SK-N-DZ (cell line): ENCODE data around the gene PSME3.

Experiments
- DNase-seq: peaks from one replicate; pipeline ENCODE4 v3.0.0-alpha.2; 2015; ENCODE audit warnings: low spot score

The PSME3 gene

GRCh38 chr17:42814633-42815399 lies 18.4 kb upstream of the PSME3 start:
- DNase-seq, result no peak

DNA sequence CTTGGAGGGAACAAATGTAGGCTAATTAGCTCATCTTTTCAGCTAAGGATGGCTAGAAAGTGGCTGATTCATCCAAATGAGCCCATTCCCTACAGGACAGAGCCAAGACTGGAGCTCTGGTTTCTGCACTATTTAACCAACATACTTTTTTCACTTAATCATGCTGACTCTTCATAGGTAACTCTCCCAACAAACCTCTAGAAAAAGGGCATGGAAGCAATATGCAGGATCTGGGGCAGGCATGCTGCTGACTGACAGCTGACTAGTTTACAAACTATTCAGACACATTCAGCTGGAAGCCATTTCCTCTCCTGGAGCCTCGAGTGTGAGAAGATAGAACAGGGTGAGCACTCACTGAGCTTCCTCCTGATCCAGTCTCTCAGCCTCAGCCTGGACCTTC lies 15.3 kb upstream of the PSME3 start:
- DNase-seq, result no peak

DNA sequence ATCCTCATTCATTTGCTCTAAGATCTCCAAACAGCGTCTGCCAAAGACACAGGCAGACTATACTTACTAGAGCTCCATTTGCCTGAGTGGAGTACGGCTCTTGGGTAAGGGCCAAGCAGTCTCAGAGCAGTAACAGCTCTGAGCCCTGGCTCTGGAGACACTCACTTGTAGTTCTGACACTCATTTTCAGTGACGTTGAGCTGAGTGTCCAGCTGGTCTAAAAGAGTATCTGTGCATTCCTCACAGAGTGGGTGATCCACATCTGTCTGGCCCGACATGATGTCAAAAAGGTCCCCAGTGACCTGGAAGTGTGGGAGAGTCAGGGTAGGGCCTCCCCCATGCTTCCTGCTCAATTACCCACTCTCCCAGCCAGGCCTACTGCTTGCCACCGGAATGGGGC lies 14.8 kb upstream of the PSME3 start:
- DNase-seq, result no peak

DNA sequence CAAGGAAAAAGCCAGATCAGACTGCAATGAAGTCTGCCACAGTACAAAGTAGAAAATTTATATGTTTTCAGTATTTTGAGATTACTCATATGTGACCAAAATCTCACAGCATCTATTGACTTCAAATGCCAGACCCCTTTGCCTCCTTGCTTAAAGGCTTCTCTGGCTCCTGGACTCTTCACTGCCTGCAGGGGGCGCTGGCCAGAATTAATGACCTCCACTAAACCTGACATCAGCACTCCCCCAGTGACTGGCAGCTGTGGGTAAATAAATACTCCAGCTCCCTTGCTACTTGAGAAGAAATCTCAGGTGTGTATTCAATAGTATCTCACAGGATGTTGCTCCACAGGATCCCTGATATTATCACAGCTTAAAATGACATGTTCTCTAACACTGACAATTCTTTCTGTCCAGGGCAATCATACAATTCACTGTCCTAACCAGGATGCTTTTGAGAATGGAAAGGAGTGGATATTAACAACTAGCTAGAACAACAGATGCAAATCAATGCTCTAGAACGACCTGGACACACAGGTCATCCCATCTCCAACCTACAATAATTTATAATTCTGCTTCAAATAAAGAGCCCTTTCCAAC lies 13.2 kb upstream of the PSME3 start:
- DNase-seq, result peak; percentile 62

- DNase-seq, result no peak
Measured at GRCh38 chr17:42821176-42821575, 12.0 kb upstream of the PSME3 start.

DNA sequence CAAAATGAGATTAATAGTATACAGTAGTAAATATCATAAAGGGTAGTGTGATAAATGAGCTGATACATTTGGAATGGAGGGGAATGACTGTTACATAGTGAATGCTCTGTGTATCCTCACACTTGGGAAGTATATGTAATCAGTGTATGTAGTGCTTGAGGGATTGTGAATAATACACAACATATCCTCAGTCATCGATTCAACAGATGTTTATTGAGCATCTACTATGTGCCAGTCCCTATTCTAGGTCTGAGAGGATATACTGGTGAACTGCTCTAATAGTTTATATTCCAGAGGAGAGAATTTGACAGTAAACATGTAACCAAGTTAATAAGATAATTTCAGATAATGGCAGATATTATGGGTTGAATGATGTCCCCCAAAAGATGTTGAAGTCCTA lies 5.7 kb upstream of the PSME3 start:
- no peak for DNase-seq

DNA sequence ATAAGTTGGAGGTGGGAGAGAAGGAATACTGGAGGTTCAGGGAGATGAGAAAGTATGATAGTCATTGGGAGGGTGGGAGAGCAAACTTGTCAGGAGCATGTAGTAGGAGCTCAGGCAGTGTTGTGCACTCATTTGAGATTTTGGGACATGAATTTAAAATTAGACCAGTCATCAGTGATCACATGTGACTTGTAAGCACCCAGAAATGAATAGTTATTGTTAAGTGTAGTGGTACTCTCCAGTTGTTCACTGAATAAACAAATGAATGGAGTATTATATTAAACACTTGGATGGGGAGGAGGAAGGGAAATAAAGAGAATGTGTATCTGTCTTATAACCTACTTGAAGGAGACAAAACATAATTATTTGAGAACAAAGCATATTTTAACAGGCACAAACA lies 2.2 kb upstream of the PSME3 start:
- DNase-seq, result no peak

DNA sequence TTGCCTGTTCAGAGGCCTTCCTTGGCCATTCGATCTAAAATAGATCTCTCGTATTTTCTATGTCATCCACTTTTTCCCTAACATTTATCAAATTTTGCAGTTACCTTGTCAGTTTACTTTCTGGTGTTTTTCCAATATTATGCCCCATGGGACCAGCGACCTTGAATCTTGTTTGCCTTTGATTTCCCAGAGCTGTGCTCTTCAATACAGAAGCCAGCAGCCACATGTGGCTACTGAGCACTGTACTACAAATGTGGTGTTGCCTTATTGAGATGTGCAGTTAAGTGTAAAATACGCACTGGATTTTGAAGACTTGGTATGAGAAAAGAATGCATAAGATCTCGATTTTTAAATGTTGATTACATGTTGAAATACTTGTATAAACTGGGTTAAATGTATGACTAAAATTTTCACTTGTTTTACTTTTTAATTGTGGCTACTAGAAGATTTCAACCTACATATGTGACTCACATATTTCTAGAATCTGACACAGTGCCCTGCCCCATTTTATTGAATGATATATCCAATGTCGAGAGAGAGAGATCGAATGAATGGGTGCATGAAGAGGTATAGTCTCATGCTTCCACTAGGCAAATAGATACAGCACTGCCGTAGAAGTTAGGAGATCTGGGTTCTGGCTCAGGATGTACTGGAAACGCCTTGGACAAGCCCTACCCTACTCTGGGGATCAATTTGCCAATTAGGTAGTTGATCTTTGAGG lies 824 bp upstream of the PSME3 start:
- no peak for DNase-seq

GRCh38 chr17:42833767-42834422 lies 698 bp downstream of the PSME3 start:
- DNase-seq, result no peak

DNA sequence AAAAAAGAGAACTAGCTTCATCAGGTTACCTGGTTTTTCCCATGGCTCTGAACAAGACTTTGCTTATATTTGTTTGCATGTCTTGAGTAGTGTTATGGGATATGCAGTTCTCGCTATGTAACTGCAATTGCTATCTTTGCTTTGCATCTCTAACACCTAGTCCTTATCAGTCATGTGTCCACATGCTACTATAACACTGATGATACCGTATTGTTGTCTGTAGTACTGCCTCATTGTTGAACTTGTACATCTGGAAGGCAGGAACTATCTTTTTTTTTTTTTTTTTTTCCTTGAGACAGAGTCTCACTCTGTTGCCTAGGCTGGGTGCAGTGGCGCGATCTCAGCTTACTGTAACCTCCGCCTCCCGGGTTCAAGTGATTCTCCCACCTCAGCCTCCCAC lies 2.5 kb downstream of the PSME3 start:
- no peak for DNase-seq

DNA sequence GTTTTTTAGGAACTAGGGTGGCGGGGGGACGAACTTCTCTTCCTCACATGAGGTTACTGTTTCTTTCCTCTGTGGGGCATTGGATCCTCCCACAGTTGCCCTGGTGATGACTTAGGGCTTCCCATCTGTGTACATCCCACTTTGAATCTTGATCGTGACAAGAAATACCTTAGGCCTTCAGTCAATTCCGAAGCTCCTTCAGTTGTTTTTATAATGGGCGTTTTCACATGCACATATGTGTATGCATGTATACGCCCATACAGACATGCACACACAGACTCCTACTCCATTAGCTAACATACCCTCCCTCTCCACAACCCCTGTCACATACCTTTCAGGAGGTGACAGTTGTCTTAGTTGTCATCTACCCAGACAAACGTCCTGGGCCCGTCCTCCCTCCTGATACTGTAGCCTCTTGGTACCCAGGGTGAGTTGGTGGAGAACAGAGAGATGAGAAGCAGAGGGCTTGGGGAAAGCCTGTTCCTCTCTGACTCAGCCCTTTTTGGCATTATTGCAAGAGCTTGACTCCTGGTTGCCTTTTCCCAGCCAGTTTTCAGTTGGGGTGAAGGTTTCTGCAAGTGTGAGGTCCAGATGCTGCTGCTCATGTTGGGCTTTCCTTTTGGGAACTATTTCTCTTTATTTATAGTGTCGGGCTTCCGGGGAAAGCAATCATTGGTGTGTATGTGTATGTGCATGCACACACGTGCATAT lies 8.9 kb downstream of the PSME3 start:
- DNase-seq, result no peak

DNA sequence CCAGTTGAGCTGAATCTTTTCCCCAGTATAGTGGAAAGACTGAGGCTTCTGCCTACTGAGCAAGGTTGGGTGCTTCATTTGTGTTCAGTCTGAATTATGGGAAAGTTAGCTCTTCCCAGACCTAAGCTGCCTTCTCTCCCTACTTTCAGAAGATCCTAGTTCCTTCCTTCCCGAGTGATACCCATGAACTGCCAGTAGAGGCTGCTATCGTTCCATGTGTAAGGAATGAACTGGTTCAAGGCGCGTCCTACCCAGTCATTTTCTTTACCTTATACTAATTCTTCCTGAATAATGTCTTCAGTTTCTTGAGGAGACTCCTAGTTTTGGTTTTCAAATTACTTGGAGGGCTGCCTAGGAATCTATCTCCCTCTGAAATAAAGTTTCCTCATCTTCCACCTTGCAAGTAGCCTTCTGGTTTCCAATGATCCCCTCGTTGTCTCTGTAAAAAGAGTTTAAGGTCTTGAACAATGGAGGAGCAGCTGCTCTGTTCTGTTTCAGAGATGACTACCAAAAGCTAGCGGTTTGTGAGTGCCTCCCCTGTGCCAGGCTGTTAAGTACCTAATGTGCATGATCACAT lies 10.2 kb downstream of the PSME3 start:
- peak; percentile 57 for DNase-seq

DNA sequence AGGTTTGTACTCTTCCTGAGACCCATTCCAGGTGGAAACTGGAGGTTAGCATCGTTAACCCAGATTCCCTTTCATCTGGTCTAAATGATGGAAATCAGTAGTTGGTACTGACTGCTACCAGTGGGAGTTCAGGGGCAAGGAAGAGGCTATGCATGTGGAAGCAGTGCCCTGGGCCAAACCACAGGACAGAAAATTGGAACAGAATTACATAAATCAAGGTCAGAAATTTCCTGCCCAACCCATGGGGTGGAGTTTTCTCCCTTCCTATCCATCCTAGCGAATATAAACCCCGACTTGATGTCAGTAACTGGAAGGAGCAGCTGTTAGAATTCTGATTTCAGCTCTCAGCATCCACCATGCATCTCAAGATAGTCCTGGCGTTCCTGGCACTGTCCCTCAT lies 11.1 kb downstream of the PSME3 start, which contains the start of gene AOC2:
Gene AOC2 (plus strand): TSS at position 310 of the 400 bp plus-strand sequence. CDS start 47 bp downstream, at position 357.
- DNase-seq, result no peak

- no peak for DNase-seq
Measured at GRCh38 chr17:42844761-42845555, 11.8 kb downstream of the PSME3 start.

- DNase-seq, result no peak
Measured at GRCh38 chr17:42845556-42845917, 12.3 kb downstream of the PSME3 start.

- no peak for DNase-seq
Measured at GRCh38 chr17:42845918-42846593, 12.9 kb downstream of the PSME3 start.

- DNase-seq, result no peak
Measured at GRCh38 chr17:42846594-42847280, 13.5 kb downstream of the PSME3 start.

DNA sequence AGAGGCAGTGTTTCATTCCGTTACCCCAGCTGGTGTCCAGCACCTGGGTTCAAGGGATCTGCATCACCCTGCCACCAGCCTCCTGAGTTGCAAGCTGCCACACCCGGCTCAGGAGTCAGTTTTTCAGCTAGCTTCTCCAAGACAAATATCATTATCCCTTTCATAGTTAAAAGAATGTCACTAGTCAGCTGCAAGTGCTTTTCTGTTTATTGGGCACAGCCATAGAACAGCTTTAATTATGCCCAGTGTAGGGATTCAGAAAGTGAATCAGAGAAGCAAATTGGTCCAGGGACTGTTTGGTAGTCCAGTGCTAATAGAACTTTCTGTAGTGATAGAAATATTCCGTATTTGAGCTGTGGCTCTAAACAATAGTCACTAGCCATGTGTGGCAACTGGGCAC lies 14.9 kb downstream of the PSME3 start:
- no peak for DNase-seq

DNA sequence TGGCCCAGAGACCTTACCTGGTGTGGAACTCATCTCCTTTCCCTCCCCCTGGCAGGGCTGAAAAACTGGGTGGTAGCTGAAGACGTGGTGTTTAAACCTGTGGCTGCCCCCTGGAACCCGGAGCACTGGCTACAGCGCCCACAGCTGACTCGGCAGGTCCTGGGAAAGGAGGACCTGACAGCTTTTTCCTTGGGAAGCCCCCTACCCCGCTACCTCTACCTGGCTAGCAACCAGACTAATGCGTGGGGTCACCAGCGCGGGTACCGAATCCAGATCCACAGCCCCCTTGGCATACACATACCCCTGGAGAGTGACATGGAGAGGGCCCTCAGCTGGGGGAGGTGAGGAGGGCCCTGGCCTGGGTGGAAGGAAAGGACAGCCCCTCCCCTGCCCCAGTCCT lies 15.8 kb downstream of the PSME3 start:
- no peak for DNase-seq
